ENCODE measurements around the gene SSBP2.

Gene SSBP2

GRCh38 chr5:81428446-81428845, 322.5 kb downstream of the SSBP2 start:
- TF ChIP-seq CTCF (IDR thresholded peaks at IDR 0.05), result no peak
- no peak overlapping the region for H3K27ac ChIP-seq

DNA sequence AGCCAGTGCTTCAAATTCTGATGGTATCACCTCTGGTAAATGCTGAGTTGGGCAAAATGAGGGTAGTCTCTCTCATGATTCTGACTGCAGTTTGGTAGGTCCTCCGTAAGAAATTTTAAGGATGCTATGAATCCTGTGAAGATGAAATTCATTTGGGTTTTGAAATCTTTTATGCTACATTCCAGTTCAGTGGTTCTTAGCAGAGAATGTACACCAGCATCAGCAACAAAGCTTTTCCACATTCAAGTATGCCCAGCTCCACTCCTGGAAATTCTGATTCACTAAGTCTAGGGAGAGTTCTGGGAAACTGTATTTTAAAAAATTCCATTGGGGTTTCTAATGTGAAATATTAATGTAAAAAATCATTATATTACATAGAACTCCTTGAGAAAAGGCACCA, 323.3 kb downstream of the SSBP2 start:
- TF ChIP-seq CTCF (IDR thresholded peaks at IDR 0.05), result no peak
- H3K27me3 ChIP-seq, result no peaks in the 10 kb centered on the region
- no peak overlapping the region for H3K4me3 ChIP-seq (ENCODE audit: low read depth in 1 of 2, low read length in 1 of 2)
- H3K4me1 ChIP-seq (ENCODE audit: control insufficient read depth in 1 of 2, insufficient read depth in 1 of 2, low read depth in 1 of 2, low read length in 1 of 2), result no peaks in the 10 kb centered on the region
- no peaks in the 10 kb centered on the region for H3K9me3 ChIP-seq
- no peak overlapping the region for H3K27ac ChIP-seq
- no peaks in the 10 kb centered on the region for H3K36me3 ChIP-seq

More at GRCh38 chr5:81428446-81428845, 322.5 kb downstream of the SSBP2 start:
- H3K27me3 ChIP-seq, result no peaks in the 10 kb centered on the region
- no peaks in the 10 kb centered on the region for H3K9me3 ChIP-seq
- H3K4me1 ChIP-seq (ENCODE audit: control insufficient read depth in 1 of 2, insufficient read depth in 1 of 2, low read depth in 1 of 2, low read length in 1 of 2), result no peaks in the 10 kb centered on the region
- no peak overlapping the region for H3K4me3 ChIP-seq (ENCODE audit: low read depth in 1 of 2, low read length in 1 of 2)
- H3K36me3 ChIP-seq, result no peaks in the 10 kb centered on the region

- TF ChIP-seq CTCF (IDR thresholded peaks at IDR 0.05), result no peak
- no peaks in the 10 kb centered on the region for H3K9me3 ChIP-seq
- no peaks in the 10 kb centered on the region for H3K4me1 ChIP-seq (ENCODE audit: control insufficient read depth in 1 of 2, insufficient read depth in 1 of 2, low read depth in 1 of 2, low read length in 1 of 2)
- no peaks in the 10 kb centered on the region for H3K27me3 ChIP-seq
- H3K27ac ChIP-seq, result no peak overlapping the region
- H3K36me3 ChIP-seq, result no peaks in the 10 kb centered on the region
- no peak overlapping the region for H3K4me3 ChIP-seq (ENCODE audit: low read depth in 1 of 2, low read length in 1 of 2)
Observed at GRCh38 chr5:81426359-81427030, 324.4 kb downstream of the SSBP2 start.

- Histone ChIP-seq H3K36me3 (no peaks in the 10 kb centered on the region), H3K9me3 (no peaks in the 10 kb centered on the region), H3K4me1 (ENCODE audit: control insufficient read depth in 1 of 2, insufficient read depth in 1 of 2, low read depth in 1 of 2, low read length in 1 of 2) (no peaks in the 10 kb centered on the region), H3K27ac (no peak overlapping the region), H3K27me3 (no peaks in the 10 kb centered on the region), H3K4me3 (ENCODE audit: low read depth in 1 of 2, low read length in 1 of 2) (no peak overlapping the region)
- TF ChIP-seq CTCF (IDR thresholded peaks at IDR 0.05), result peak; percentile 46
Observed at GRCh38 chr5:81425569-81425968, 325.3 kb downstream of the SSBP2 start.

DNA sequence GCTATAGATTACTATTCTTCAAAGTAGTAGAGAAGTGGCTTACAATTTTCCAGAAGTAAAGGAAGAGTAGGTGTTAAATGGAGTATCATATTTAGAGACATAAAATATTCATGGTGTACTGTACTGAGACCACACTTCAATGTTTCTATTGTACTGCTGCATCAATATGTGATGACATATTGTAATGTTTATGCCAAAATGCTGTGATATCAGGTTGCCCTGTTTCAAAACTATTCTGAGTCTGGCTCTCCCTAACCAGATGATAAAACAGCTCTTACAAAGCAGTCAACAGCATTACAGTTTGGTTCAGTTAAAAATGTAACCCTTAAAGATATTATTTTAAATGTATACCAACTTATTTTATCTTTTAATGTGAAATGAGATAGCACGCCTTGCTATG, 326.2 kb downstream of the SSBP2 start:
- no peak for TF ChIP-seq CTCF (IDR thresholded peaks at IDR 0.05)
- Histone ChIP-seq H3K9me3 (no peaks in the 10 kb centered on the region), H3K36me3 (no peaks in the 10 kb centered on the region), H3K4me1 (ENCODE audit: control insufficient read depth in 1 of 2, insufficient read depth in 1 of 2, low read depth in 1 of 2, low read length in 1 of 2) (no peaks in the 10 kb centered on the region), H3K27ac (no peak overlapping the region), H3K4me3 (ENCODE audit: low read depth in 1 of 2, low read length in 1 of 2) (no peak overlapping the region), H3K27me3 (no peaks in the 10 kb centered on the region)

All from neutrophil (primary cell).